GM19099 (cell line): ENCODE measurements around the gene C11orf24.

Experiments
- POLR2A ChIP-seq: IDR thresholded peaks from 3 replicates; pipeline ENCODE4 v1.6.1; 2011; ENCODE audit warnings: low read depth; ENCODE audit not compliant: insufficient read length; ENCODE audit errors: extremely low read depth

C11orf24 gene

GRCh38 chr11:68263444-68264035, 8.2 kb downstream of the C11orf24 start:
- no peak for TF ChIP-seq POLR2A

- no peak for TF ChIP-seq POLR2A
These were observed 9.3 kb downstream of the C11orf24 start for GRCh38 chr11:68262544-68262827.

GRCh38 chr11:68261749-68262543, 9.8 kb downstream of the C11orf24 start:
- TF ChIP-seq POLR2A = no peak

GRCh38 chr11:68261006-68261405, 10.8 kb downstream of the C11orf24 start:
- TF ChIP-seq POLR2A = no peak

- no peak for TF ChIP-seq POLR2A
These were observed 11.3 kb downstream of the C11orf24 start for GRCh38 chr11:68260484-68260883.

GRCh38 chr11:68259122-68259959, 12.4 kb downstream of the C11orf24 start:
- no peak for TF ChIP-seq POLR2A

GRCh38 chr11:68258363-68258765, 13.4 kb downstream of the C11orf24 start:
- no peak for TF ChIP-seq POLR2A

GRCh38 chr11:68257477-68258362, 14.1 kb downstream of the C11orf24 start:
- TF ChIP-seq POLR2A = no peak

- no peak for TF ChIP-seq POLR2A
These were observed 15.4 kb downstream of the C11orf24 start for GRCh38 chr11:68256331-68256741.

- no peak for TF ChIP-seq POLR2A
These were observed 16.2 kb downstream of the C11orf24 start for GRCh38 chr11:68255526-68255925.

GRCh38 chr11:68254421-68254820, 17.4 kb downstream of the C11orf24 start:
- no peak for TF ChIP-seq POLR2A

- no peak for TF ChIP-seq POLR2A
These were observed 20.0 kb downstream of the C11orf24 start for GRCh38 chr11:68251765-68252164.

GRCh38 chr11:68242616-68243015, 29.2 kb downstream of the C11orf24 start:
- TF ChIP-seq POLR2A = no peak

GRCh38 chr11:68231621-68232020, 40.2 kb downstream of the C11orf24 start:
- no peak for TF ChIP-seq POLR2A

GRCh38 chr11:68229601-68230000, 42.2 kb downstream of the C11orf24 start:
- TF ChIP-seq POLR2A = no peak
